ENCODE results near the gene TCERG1L. TPM values are rescaled to one million over a fixed set of nuclear protein-coding genes. Genes with fewer than 3 reads are reported as not detected.

The TCERG1L gene
- total RNA-seq, 1 donor from 2014 or later = 0.05 TPM

DNA sequence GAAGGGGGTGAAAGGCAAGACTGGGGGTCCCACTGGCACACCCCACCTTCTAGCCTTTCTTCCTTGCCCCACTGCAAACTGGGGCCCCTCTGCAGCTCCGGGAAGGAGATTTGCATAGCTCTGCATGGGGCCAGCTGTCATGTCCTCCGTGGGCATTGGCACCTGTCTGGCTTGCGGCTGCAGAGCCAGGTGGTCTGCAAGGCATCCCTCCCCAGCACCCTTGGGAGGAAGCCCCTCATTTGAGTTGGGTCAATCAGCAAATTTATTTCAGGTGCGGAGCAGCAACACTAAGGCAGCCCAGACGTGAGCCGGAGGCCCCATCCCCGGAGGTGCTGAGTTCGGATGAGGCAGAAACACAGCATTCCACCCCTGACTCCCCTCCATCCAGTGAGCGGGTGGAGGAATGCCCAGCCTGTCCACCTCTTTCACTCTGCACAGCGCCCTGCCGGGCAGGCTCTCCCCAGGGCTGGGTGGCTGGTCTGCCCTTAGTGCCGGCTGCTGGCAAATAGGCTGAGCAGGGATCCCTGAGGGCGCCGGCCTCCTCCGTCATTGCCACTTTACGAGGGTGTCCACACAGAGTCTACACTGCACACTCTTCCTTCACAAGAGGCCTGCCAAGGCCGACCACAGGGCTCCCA lies 143.2 kb downstream of the TCERG1L start:
- Mint-ChIP-seq H3K4me3 (no peak overlapping the region), H3K4me1 (ENCODE audit: low read depth) (no peaks in the 10 kb centered on the region), H3K9me3 (no peaks in the 10 kb centered on the region), H3K36me3 (ENCODE audit: low read depth) (no peaks in the 10 kb centered on the region), H3K27me3 (ENCODE audit: insufficient read depth) (no peaks in the 10 kb centered on the region), H3K27ac (no peak overlapping the region)
- no peak for DNase-seq (ENCODE audit: low spot score)
- intact Hi-C loops (cut with micrococcal nuclease) = no loop called here

GRCh38 chr10:131167036-131167860 lies 144.3 kb downstream of the TCERG1L start:
- intact Hi-C loops (cut with micrococcal nuclease) = no loop called here
- H3K9me3 Mint-ChIP-seq = no peaks in the 10 kb centered on the region
- H3K27ac Mint-ChIP-seq = no peak overlapping the region
- no peak for DNase-seq (ENCODE audit: low spot score)
- no peak overlapping the region for H3K4me3 Mint-ChIP-seq
- no peaks in the 10 kb centered on the region for H3K36me3 Mint-ChIP-seq (ENCODE audit: low read depth)
- H3K27me3 Mint-ChIP-seq (ENCODE audit: insufficient read depth) = no peaks in the 10 kb centered on the region
- no peaks in the 10 kb centered on the region for H3K4me1 Mint-ChIP-seq (ENCODE audit: low read depth)

GRCh38 chr10:131166486-131166885 lies 145.0 kb downstream of the TCERG1L start:
- DNase-seq (ENCODE audit: low spot score) = no peak
- intact Hi-C loops (cut with micrococcal nuclease) = no loop called here
- Mint-ChIP-seq H3K27me3 (ENCODE audit: insufficient read depth) (no peaks in the 10 kb centered on the region), H3K4me1 (ENCODE audit: low read depth) (no peaks in the 10 kb centered on the region), H3K36me3 (ENCODE audit: low read depth) (no peaks in the 10 kb centered on the region), H3K4me3 (no peak overlapping the region), H3K27ac (no peak overlapping the region), H3K9me3 (no peaks in the 10 kb centered on the region)

- H3K9me3 Mint-ChIP-seq = no peaks in the 10 kb centered on the region
- no peak for DNase-seq (ENCODE audit: low spot score)
- H3K27ac Mint-ChIP-seq = no peak overlapping the region
- no peaks in the 10 kb centered on the region for H3K27me3 Mint-ChIP-seq (ENCODE audit: insufficient read depth)
- intact Hi-C loops (cut with micrococcal nuclease) = no loop called here
- H3K4me3 Mint-ChIP-seq = no peak overlapping the region
- no peaks in the 10 kb centered on the region for H3K36me3 Mint-ChIP-seq (ENCODE audit: low read depth)
- no peaks in the 10 kb centered on the region for H3K4me1 Mint-ChIP-seq (ENCODE audit: low read depth)
Observed at GRCh38 chr10:131165092-131165491, 146.4 kb downstream of the TCERG1L start.

- H3K36me3 Mint-ChIP-seq (ENCODE audit: low read depth) = no peaks in the 10 kb centered on the region
- no peak overlapping the region for H3K4me3 Mint-ChIP-seq
- intact Hi-C loops (cut with micrococcal nuclease) = no loop called here
- H3K27me3 Mint-ChIP-seq (ENCODE audit: insufficient read depth) = no peaks in the 10 kb centered on the region
- H3K9me3 Mint-ChIP-seq = no peaks in the 10 kb centered on the region
- H3K27ac Mint-ChIP-seq = no peak overlapping the region
- H3K4me1 Mint-ChIP-seq (ENCODE audit: low read depth) = no peaks in the 10 kb centered on the region
- no peak for DNase-seq (ENCODE audit: low spot score)
Observed at GRCh38 chr10:131162866-131163843, 148.4 kb downstream of the TCERG1L start.

DNA sequence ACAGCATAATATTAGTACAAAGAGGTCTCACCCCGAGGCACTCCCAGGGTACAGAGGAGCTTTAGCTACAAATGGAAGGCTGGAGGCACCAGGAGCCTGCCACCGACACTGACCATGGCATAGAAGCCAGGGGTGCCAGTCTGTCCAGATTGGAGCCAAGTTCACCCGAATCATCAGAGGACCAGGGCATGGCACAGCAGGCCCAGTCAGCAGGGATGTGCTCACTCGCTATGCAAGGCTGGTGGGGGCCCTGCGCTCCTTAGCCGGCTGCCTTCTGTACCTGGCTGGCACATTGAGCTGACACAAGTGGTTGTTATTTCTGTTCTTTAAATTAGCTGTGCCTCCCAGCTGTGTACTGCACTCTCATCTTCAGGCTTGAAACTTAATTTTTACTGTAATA lies 149.3 kb downstream of the TCERG1L start:
- Mint-ChIP-seq H3K36me3 (ENCODE audit: low read depth) (no peaks in the 10 kb centered on the region), H3K4me3 (no peak overlapping the region), H3K4me1 (ENCODE audit: low read depth) (no peaks in the 10 kb centered on the region), H3K9me3 (no peaks in the 10 kb centered on the region), H3K27me3 (ENCODE audit: insufficient read depth) (no peaks in the 10 kb centered on the region), H3K27ac (no peak overlapping the region)
- no peak for DNase-seq (ENCODE audit: low spot score)
- intact Hi-C loops (cut with micrococcal nuclease) = no loop called here

DNA sequence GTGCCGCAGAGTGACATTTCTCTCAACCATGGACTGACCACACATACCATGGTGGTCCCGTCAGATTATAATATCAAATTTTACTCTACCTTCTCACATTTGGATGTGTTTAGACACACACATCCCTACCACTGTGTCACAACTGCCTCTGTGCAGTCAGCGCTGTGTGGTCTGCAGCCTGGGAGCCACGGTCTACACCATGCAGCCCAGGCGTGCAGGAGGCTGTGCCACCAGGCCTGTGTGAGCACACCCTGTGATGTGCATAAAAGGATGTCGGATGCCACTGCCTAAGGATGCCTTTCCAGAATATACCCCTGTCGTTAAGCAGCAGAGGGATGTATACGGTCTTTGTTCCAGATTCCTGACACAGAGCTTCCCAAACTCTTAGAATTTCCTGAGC lies 150.4 kb downstream of the TCERG1L start:
- no peak for DNase-seq (ENCODE audit: low spot score)
- Mint-ChIP-seq H3K36me3 (ENCODE audit: low read depth) (no peaks in the 10 kb centered on the region), H3K27me3 (ENCODE audit: insufficient read depth) (no peaks in the 10 kb centered on the region), H3K4me3 (no peak overlapping the region), H3K27ac (no peak overlapping the region), H3K4me1 (ENCODE audit: low read depth) (no peaks in the 10 kb centered on the region), H3K9me3 (no peaks in the 10 kb centered on the region)
- intact Hi-C loops (cut with micrococcal nuclease) = no loop called here

GRCh38 chr10:131160219-131160875 lies 151.2 kb downstream of the TCERG1L start:
- no peaks in the 10 kb centered on the region for H3K36me3 Mint-ChIP-seq (ENCODE audit: low read depth)
- no peaks in the 10 kb centered on the region for H3K4me1 Mint-ChIP-seq (ENCODE audit: low read depth)
- no peak overlapping the region for H3K4me3 Mint-ChIP-seq

DNA sequence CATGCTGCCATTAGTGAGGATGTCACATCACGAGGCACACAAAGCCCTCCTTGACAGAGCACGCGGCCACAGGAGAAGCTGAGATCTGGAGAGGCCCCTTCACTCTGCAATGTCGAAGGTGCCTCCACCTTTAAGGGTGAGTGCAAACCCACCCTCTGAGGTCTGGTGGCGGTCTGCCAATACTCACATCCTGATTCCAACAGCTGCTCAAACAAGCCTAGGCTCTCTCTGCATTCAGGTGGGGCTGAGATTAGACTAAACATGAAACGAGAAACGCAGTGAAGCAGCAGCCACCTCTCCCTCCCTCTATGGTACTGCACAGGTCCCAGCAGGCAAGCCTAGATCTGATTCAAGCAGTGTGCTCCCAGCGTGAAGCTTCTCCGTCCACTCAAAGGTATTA lies 151.8 kb downstream of the TCERG1L start:
- Mint-ChIP-seq H3K4me1 (ENCODE audit: low read depth) (no peaks in the 10 kb centered on the region), H3K36me3 (ENCODE audit: low read depth) (no peaks in the 10 kb centered on the region), H3K27ac (no peak overlapping the region), H3K27me3 (ENCODE audit: insufficient read depth) (no peaks in the 10 kb centered on the region), H3K4me3 (no peak overlapping the region), H3K9me3 (no peaks in the 10 kb centered on the region)
- DNase-seq (ENCODE audit: low spot score) = no peak
- intact Hi-C loops (cut with micrococcal nuclease) = no loop called here

More at GRCh38 chr10:131160219-131160875, 151.2 kb downstream of the TCERG1L start:
- no peak for DNase-seq (ENCODE audit: low spot score)
- intact Hi-C loops (cut with micrococcal nuclease) = no loop called here
- Mint-ChIP-seq H3K27ac (no peak overlapping the region), H3K27me3 (ENCODE audit: insufficient read depth) (no peaks in the 10 kb centered on the region), H3K9me3 (no peaks in the 10 kb centered on the region)

GRCh38 chr10:131158695-131159094 lies 152.8 kb downstream of the TCERG1L start:
- Mint-ChIP-seq H3K9me3 (no peaks in the 10 kb centered on the region), H3K27me3 (ENCODE audit: insufficient read depth) (no peaks in the 10 kb centered on the region), H3K4me3 (no peak overlapping the region), H3K27ac (no peak overlapping the region), H3K4me1 (ENCODE audit: low read depth) (no peaks in the 10 kb centered on the region), H3K36me3 (ENCODE audit: low read depth) (no peaks in the 10 kb centered on the region)
- no peak for DNase-seq (ENCODE audit: low spot score)
- intact Hi-C loops (cut with micrococcal nuclease) = no loop called here

DNA sequence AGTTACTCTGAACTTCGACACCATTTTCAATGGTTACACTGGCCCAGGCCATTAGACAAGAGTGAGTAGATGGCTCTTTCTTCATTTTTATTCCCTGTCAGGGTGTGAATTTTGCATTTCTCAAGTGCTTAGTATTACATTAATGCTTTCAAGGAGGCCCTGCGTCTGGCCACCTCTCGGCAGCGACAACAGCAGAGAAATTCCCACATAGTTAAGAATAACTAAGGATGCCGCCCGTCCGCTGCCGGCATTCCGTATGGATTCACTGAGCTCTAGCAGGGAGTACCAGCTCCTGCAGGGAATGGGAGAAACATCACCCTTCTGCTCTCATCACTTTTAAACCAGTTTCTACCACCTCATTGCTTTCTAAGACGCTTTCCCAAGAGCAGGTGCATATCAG lies 153.6 kb downstream of the TCERG1L start:
- Mint-ChIP-seq H3K4me1 (ENCODE audit: low read depth) (no peaks in the 10 kb centered on the region), H3K36me3 (ENCODE audit: low read depth) (no peaks in the 10 kb centered on the region)

DNA sequence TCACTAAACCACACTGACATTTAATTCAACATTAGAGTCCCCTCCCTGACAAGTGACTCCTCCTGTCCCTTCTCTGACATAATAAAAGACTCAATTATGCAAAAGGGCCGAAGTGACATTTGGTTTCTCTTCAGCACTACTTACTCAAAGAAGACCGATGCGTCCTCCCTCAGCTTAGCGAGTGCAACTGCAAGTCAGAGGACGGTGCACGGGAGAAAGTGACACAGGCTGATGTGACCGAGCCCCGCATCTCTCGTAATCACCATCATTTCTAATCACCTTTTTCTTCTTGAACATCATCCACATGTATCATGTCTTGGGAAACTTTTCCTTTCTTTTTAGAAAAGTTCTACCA lies 155.7 kb downstream of the TCERG1L start:
- no peak overlapping the region for H3K4me3 Mint-ChIP-seq
- H3K36me3 Mint-ChIP-seq (ENCODE audit: low read depth) = no peaks in the 10 kb centered on the region
- no peaks in the 10 kb centered on the region for H3K4me1 Mint-ChIP-seq (ENCODE audit: low read depth)
- intact Hi-C loops (cut with micrococcal nuclease) = no loop called here
- H3K27ac Mint-ChIP-seq = no peak overlapping the region
- no peaks in the 10 kb centered on the region for H3K27me3 Mint-ChIP-seq (ENCODE audit: insufficient read depth)
- DNase-seq (ENCODE audit: low spot score) = no peak
- peaks cover 9% of the 10 kb centered on the region for H3K9me3 Mint-ChIP-seq

More for the DNA sequence above, 153.6 kb downstream of the TCERG1L start:
- intact Hi-C loops (cut with micrococcal nuclease) = no loop called here
- H3K9me3 Mint-ChIP-seq = peaks cover under 1% of the 10 kb centered on the region
- H3K4me3 Mint-ChIP-seq = no peak overlapping the region
- no peak overlapping the region for H3K27ac Mint-ChIP-seq
- DNase-seq (ENCODE audit: low spot score) = no peak
- no peaks in the 10 kb centered on the region for H3K27me3 Mint-ChIP-seq (ENCODE audit: insufficient read depth)

Measured in activated T-helper 1 cell treated with anti-CD3 and anti-CD28 coated beads, Interleukin-12 subunit alpha, Interleukin-12 subunit beta, Interleukin-2, Interleukin-4 antibody, amounts not matched to agents 30 ng/mL and 10 ng/mL and 1 ng/mL, durations not matched to agents 14 hours and 24 hours and 36 hours (primary cell).